K562 (cell line): ENCODE measurements around the gene CDYL2. TPM values are rescaled to one million over a fixed set of nuclear protein-coding genes. Genes with fewer than 3 reads are reported as not detected.

Experiments used
- ARID4B ChIP-seq: sonication (generic); formaldehyde crosslinking; IDR thresholded peaks from 2 replicates; pipeline ENCODE4 v1.8.0; 2022; ENCODE audit warnings: mild to moderate bottlenecking, missing genetic modification reagents
- ETV1 ChIP-seq: fragments of 450-650 bp; conservative IDR thresholded peaks from 2 replicates; pipeline ENCODE4 v1.6.1; 2016; ENCODE audit warnings: missing genetic modification characterization, control low read depth, low read depth, missing compliant biosample characterization
- GATA2 ChIP-seq: sonication (generic); formaldehyde crosslinking; IDR thresholded peaks from 2 replicates; pipeline ENCODE4 v1.4.0; 2020; ENCODE audit warnings: mild to moderate bottlenecking, missing genetic modification reagents
- HDAC8 ChIP-seq: fragments of 450-650 bp; IDR thresholded peaks from 2 replicates; pipeline ENCODE4 v1.6.1; 2016; ENCODE audit warnings: mild to moderate bottlenecking, missing genetic modification characterization, moderate library complexity, missing compliant biosample characterization
- ZZZ3 ChIP-seq: fragments of 450-650 bp; IDR thresholded peaks from 2 replicates; pipeline ENCODE4 v1.6.1; 2016; ENCODE audit warnings: antibody characterized with exemption, mild to moderate bottlenecking, moderate library complexity
- polyA plus RNA-seq, 8 experiments: library from polyadenylated mRNA; depleted of rRNA in 4 of 8; stranded (reverse) in 5 of 8; unstranded in 3 of 8; fragments of >200 nt; fragmentation: Nextera tagmentation in 2 of 8; fragmentation: Illumina TruSeq in 1 of 8; extraction: Ambion mirVana in 2 of 8; extraction: Trizol in 1 of 8; gene quantifications; 2 replicates each; pipeline versions ENCODE4 v1.2.1 to v1.2.3, GENCODE V29; 2011 to 2014; ENCODE audit warnings: inconsistent platforms in 1 of 8, missing spikeins in 1 of 8
- total RNA-seq, 7 experiments: library from RNA; depleted of rRNA in 6 of 7; stranded (reverse); fragments of >200 nt in 6 of 7; fragmentation: Illumina TruSeq in 2 of 7; extraction: Trizol in 2 of 7; gene quantifications; 2 replicates each; pipeline versions ENCODE4 v1.2.1 to v1.2.3, GENCODE V29; 2011 to 2021; ENCODE audit warnings: low replicate concordance in 1 of 7
- TF ChIP-seq, protein P1 (sequence below): sonication (generic); formaldehyde crosslinking; IDR thresholded peaks from 2 replicates; pipeline ENCODE4 v1.8.0; 2022; ENCODE audit warnings: missing genetic modification reagents, mild to moderate bottlenecking, borderline replicate concordance
- TF ChIP-seq, protein P2 (sequence below), 2 experiments: fragments of 450-650 bp; formaldehyde crosslinking in 1 of 2; IDR thresholded peaks; 2 replicates each; pipeline versions ENCODE4 v1.4.0 to v1.6.1; 2014 to 2020; ENCODE audit warnings: mild to moderate bottlenecking in 2 of 2, borderline replicate concordance in 1 of 2, low read depth in 1 of 2
- TF ChIP-seq, protein P3 (sequence below), 3 experiments: IDR thresholded peaks in 2 of 3; conservative IDR thresholded peaks in 1 of 3; 2 replicates each; pipeline ENCODE4 v1.5.1; 2011 to 2012; ENCODE audit warnings: low read length in 3 of 3, mild to moderate bottlenecking in 3 of 3, control low read depth in 2 of 3, improper control_type of control experiment in 1 of 3, inconsistent platforms in 1 of 3, low read depth in 1 of 3, mixed read lengths in 1 of 3, moderate library complexity in 1 of 3; ENCODE audit not compliant: insufficient read depth in 2 of 3

Gene CDYL2
- total and polyA plus RNA-seq, 9 of the 15 experiments (the other 6 are each of a cell fraction or from before 2014, with no cell fraction given), result under 0.01 to 0.04 (median 0.01) TPM; not detected in 6

DNA sequence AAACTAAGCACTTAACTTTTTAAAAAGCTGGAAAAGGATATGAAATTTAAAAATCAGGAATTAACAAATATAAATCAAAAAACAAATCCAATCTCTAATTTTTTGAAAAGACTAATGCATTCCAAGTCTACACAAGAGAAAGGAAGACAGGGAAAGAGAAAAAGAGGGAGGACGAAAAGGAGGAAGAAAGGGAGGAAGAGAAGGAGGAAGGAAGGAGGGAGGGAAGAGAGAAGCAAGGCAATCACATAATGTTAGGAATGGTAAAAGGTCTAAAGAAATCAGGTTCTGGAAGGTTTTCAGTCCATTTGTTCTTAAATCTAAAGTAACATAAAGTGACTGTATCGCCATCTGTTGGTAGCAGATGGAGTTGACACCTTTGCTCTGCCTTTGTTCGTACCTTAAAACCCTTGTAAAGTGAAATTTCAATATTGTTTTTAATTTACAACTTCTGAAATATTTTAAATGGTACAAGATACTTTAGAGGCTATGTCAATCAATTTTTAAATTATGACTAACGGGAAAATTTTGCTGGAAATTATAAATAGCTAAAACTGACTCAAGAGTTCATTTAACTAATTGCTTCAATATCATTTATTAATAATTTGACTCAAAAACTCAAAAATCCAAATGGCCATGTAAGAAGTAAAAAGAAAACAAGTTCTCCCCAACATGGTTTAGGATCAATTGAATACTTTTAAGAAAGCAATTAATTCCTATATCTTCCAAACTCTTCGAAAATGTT, 20.4 kb upstream of the CDYL2 start (continued):
- TF ChIP-seq, protein P1, sequence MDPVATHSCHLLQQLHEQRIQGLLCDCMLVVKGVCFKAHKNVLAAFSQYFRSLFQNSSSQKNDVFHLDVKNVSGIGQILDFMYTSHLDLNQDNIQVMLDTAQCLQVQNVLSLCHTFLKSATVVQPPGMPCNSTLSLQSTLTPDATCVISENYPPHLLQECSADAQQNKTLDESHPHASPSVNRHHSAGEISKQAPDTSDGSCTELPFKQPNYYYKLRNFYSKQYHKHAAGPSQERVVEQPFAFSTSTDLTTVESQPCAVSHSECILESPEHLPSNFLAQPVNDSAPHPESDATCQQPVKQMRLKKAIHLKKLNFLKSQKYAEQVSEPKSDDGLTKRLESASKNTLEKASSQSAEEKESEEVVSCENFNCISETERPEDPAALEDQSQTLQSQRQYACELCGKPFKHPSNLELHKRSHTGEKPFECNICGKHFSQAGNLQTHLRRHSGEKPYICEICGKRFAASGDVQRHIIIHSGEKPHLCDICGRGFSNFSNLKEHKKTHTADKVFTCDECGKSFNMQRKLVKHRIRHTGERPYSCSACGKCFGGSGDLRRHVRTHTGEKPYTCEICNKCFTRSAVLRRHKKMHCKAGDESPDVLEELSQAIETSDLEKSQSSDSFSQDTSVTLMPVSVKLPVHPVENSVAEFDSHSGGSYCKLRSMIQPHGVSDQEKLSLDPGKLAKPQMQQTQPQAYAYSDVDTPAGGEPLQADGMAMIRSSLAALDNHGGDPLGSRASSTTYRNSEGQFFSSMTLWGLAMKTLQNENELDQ (CRISPR knock-in tag), result no peak
- TF ChIP-seq, protein P2, sequence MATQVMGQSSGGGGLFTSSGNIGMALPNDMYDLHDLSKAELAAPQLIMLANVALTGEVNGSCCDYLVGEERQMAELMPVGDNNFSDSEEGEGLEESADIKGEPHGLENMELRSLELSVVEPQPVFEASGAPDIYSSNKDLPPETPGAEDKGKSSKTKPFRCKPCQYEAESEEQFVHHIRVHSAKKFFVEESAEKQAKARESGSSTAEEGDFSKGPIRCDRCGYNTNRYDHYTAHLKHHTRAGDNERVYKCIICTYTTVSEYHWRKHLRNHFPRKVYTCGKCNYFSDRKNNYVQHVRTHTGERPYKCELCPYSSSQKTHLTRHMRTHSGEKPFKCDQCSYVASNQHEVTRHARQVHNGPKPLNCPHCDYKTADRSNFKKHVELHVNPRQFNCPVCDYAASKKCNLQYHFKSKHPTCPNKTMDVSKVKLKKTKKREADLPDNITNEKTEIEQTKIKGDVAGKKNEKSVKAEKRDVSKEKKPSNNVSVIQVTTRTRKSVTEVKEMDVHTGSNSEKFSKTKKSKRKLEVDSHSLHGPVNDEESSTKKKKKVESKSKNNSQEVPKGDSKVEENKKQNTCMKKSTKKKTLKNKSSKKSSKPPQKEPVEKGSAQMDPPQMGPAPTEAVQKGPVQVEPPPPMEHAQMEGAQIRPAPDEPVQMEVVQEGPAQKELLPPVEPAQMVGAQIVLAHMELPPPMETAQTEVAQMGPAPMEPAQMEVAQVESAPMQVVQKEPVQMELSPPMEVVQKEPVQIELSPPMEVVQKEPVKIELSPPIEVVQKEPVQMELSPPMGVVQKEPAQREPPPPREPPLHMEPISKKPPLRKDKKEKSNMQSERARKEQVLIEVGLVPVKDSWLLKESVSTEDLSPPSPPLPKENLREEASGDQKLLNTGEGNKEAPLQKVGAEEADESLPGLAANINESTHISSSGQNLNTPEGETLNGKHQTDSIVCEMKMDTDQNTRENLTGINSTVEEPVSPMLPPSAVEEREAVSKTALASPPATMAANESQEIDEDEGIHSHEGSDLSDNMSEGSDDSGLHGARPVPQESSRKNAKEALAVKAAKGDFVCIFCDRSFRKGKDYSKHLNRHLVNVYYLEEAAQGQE (IDR thresholded peaks at IDR 0.05; ENCODE audit: borderline replicate concordance), result peak; percentile 28; the same call in 1 of the 2 replicates
- TF ChIP-seq, protein P2 (CRISPR knock-in tag; IDR thresholded peaks at IDR 0.05; ENCODE audit: low read depth), result no peak
- no peak for TF ChIP-seq ETV1 (tag)
- no peak for TF ChIP-seq ZZZ3
- no peak for TF ChIP-seq GATA2 (CRISPR knock-in tag)
- TF ChIP-seq ARID4B (CRISPR knock-in tag), result no peak
- TF ChIP-seq, protein P3, sequence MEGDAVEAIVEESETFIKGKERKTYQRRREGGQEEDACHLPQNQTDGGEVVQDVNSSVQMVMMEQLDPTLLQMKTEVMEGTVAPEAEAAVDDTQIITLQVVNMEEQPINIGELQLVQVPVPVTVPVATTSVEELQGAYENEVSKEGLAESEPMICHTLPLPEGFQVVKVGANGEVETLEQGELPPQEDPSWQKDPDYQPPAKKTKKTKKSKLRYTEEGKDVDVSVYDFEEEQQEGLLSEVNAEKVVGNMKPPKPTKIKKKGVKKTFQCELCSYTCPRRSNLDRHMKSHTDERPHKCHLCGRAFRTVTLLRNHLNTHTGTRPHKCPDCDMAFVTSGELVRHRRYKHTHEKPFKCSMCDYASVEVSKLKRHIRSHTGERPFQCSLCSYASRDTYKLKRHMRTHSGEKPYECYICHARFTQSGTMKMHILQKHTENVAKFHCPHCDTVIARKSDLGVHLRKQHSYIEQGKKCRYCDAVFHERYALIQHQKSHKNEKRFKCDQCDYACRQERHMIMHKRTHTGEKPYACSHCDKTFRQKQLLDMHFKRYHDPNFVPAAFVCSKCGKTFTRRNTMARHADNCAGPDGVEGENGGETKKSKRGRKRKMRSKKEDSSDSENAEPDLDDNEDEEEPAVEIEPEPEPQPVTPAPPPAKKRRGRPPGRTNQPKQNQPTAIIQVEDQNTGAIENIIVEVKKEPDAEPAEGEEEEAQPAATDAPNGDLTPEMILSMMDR (IDR thresholded peaks at IDR 0.05 in 2 of 3, conservative IDR thresholded peaks at IDR 0.05 in 1 of 3; ENCODE audit: insufficient read depth in 2 of 3, low read depth in 1 of 3, low read length in 3 of 3), result peak; percentile 51 to 76 (median 65); a peak in 5 of 6 replicates
- TF ChIP-seq HDAC8 (tag), result no peak
